ENCODE results near the gene NKAPL. TPM values are rescaled to one million over a fixed set of nuclear protein-coding genes. Genes with fewer than 3 reads are reported as not detected.

NKAPL gene
- polyA plus RNA-seq, 3 donors: 2.6 to 2.9 (median 2.7) TPM

- DNase-seq (ENCODE audit: low read depth in 3 of 3, low spot score in 2 of 3): no peak
These were observed 15.2 kb upstream of the NKAPL start for GRCh38 chr6:28243946-28244345.

GRCh38 chr6:28245206-28245941 is 13.7 kb upstream of the NKAPL start:
- DNase-seq (ENCODE audit: low read depth in 3 of 3, low spot score in 2 of 3): no peak

- DNase-seq (ENCODE audit: low read depth in 3 of 3, low spot score in 2 of 3): no peak
These were observed 10.2 kb upstream of the NKAPL start for GRCh38 chr6:28248916-28249315.

- DNase-seq (ENCODE audit: low read depth in 3 of 3, low spot score in 2 of 3): no peak
These were observed 8.3 kb upstream of the NKAPL start for GRCh38 chr6:28250747-28251146.

GRCh38 chr6:28251661-28252008 is 7.5 kb upstream of the NKAPL start:
- DNase-seq (ENCODE audit: low read depth in 3 of 3, low spot score in 2 of 3): no peak

GRCh38 chr6:28252009-28252975 is 6.8 kb upstream of the NKAPL start, which contains the start of gene ZKSCAN4:
Gene ZKSCAN4, minus strand, starts transcription at chr6:28252269. Its CDS starts 289 bp downstream, at chr6:28251980.
- DNase-seq (ENCODE audit: low read depth in 3 of 3, low spot score in 2 of 3): peak; percentile 85 to 86 (median 85)

- no peak for DNase-seq (ENCODE audit: low read depth in 3 of 3, low spot score in 2 of 3)
These were observed 5.0 kb upstream of the NKAPL start for GRCh38 chr6:28254121-28254519.

GRCh38 chr6:28257042-28257441 is 2.1 kb upstream of the NKAPL start:
- no peak for DNase-seq (ENCODE audit: low read depth in 3 of 3, low spot score in 2 of 3)

GRCh38 chr6:28263922-28264321 is 4.8 kb downstream of the NKAPL start:
- DNase-seq (ENCODE audit: low read depth in 3 of 3, low spot score in 2 of 3): no peak

GRCh38 chr6:28264834-28265401 is 5.8 kb downstream of the NKAPL start:
- DNase-seq (ENCODE audit: low read depth in 3 of 3, low spot score in 2 of 3): no peak

- no peak for DNase-seq (ENCODE audit: low read depth in 3 of 3, low spot score in 2 of 3)
These were observed 7.5 kb downstream of the NKAPL start for GRCh38 chr6:28266563-28266961.

GRCh38 chr6:28266962-28267694 is 8.0 kb downstream of the NKAPL start, which contains the start of gene ZSCAN26:
Gene ZSCAN26, plus strand, starts transcription at chr6:28267143. Its CDS starts 4,777 bp downstream, at chr6:28271920.
- peak; percentile 86 to 88 (median 87) for DNase-seq (ENCODE audit: low read depth in 3 of 3, low spot score in 2 of 3)

- DNase-seq (ENCODE audit: low read depth in 3 of 3, low spot score in 2 of 3): no peak
These were observed 8.6 kb downstream of the NKAPL start for GRCh38 chr6:28267695-28268059.

GRCh38 chr6:28269492-28269891 is 10.4 kb downstream of the NKAPL start:
- DNase-seq (ENCODE audit: low read depth in 3 of 3, low spot score in 2 of 3): no peak

GRCh38 chr6:28274888-28275287 is 15.8 kb downstream of the NKAPL start:
- DNase-seq (ENCODE audit: low read depth in 3 of 3, low spot score in 2 of 3): no peak

GRCh38 chr6:28277746-28278145 is 18.6 kb downstream of the NKAPL start:
- no peak for DNase-seq (ENCODE audit: low read depth in 3 of 3, low spot score in 2 of 3)

GRCh38 chr6:28280595-28281287 is 21.6 kb downstream of the NKAPL start:
- DNase-seq (ENCODE audit: low read depth in 3 of 3, low spot score in 2 of 3): no peak

- peak in 1 of 3 donors; percentile 37 for DNase-seq (ENCODE audit: low read depth in 3 of 3, low spot score in 2 of 3)
These were observed 22.4 kb downstream of the NKAPL start, which contains the start of gene PGBD1 for GRCh38 chr6:28281288-28282064. Gene PGBD1, plus strand, starts transcription at chr6:28281572. Its CDS starts 2,242 bp downstream, at chr6:28283814.

- no peak for DNase-seq (ENCODE audit: low read depth in 3 of 3, low spot score in 2 of 3)
These were observed 23.8 kb downstream of the NKAPL start for GRCh38 chr6:28282926-28283325.

Measured in right renal cortex interstitium (tissue), 3 donors.